ENCODE measurements around the gene GZF1. TPM values are rescaled to one million over a fixed set of nuclear protein-coding genes. Genes with fewer than 3 reads are reported as not detected.

Gene GZF1
- total RNA-seq, 5 donors from 2014 or later (not counting 1 experiment from before 2014, with no cell fraction given) = 10.2 to 35.1 (median 13.1) TPM

- POLR2A ChIA-PET = no interaction called here
- no peak for DNase-seq
These were observed 43.6 kb upstream of the GZF1 start for GRCh38 chr20:23318347-23318746.

GRCh38 chr20:23320317-23320716, 41.7 kb upstream of the GZF1 start:
- 90% methylated on average over 2 of the region's 8 CpGs for WGBS (ENCODE audit: insufficient coverage)
- Mint-ChIP-seq H3K4me1 (no peaks in the 10 kb centered on the region), H3K36me3 (no peaks in the 10 kb centered on the region), H3K9me3 (no peaks in the 10 kb centered on the region), H3K27ac (peak overlapping the region in 1 of 2 donors; percentile 14), H3K27me3 (peaks cover 6 to 7% of the 10 kb centered on the region in 2 donors), H3K4me3 (no peak overlapping the region)
- no peaks in the 10 kb centered on the region for H3K36me3 ChIP-seq (ENCODE audit: control insufficient read depth in 2 of 2, extremely low read depth in 1 of 2, insufficient read depth in 1 of 2, low read length in 1 of 2)
- POLR2A ChIA-PET = no interaction called here
- DNase-seq = no peak
- ATAC-seq (replicated peaks in 1 of 4) = no peak
- H3K27me3 ChIP-seq (replicated peaks in 1 of 2; ENCODE audit: control insufficient read depth in 2 of 2, extremely low read depth in 1 of 2, insufficient read depth in 2 of 2, low read length in 1 of 2) = peaks cover 0 to 4% of the 10 kb centered on the region in 2 experiments
- H3K4me3 ChIP-seq (ENCODE audit: control insufficient read depth in 1 of 2, extremely low read depth in 1 of 2, low read length in 1 of 2) = no peak overlapping the region
- CTCF ChIA-PET = interaction anchor here in 1 of 2 donors (0.7 kb wide), 1 partner anchor 137 kb away, joined by 7 read pairs; no protein-coding TSS in a partner anchor
- no peaks in the 10 kb centered on the region for H3K9me3 ChIP-seq
- no peaks in the 10 kb centered on the region for H3K4me1 ChIP-seq (ENCODE audit: control insufficient read depth in 1 of 2, extremely low read depth in 1 of 2, insufficient read depth in 2 of 2, low read length in 2 of 2)
- no peak overlapping the region for H3K27ac ChIP-seq (ENCODE audit: low read length)

More at GRCh38 chr20:23318347-23318746, 43.6 kb upstream of the GZF1 start:
- Mint-ChIP-seq H3K4me3 (no peak overlapping the region), H3K4me1 (no peaks in the 10 kb centered on the region), H3K36me3 (no peaks in the 10 kb centered on the region), H3K27ac (no peak overlapping the region), H3K9me3 (no peaks in the 10 kb centered on the region), H3K27me3 (peaks cover 6 to 8% of the 10 kb centered on the region in 2 donors)
- Histone ChIP-seq H3K4me3 (ENCODE audit: control insufficient read depth in 1 of 2, extremely low read depth in 1 of 2, low read length in 1 of 2) (no peak overlapping the region), H3K9me3 (no peaks in the 10 kb centered on the region), H3K27me3 (replicated peaks in 1 of 2; ENCODE audit: control insufficient read depth in 2 of 2, extremely low read depth in 1 of 2, insufficient read depth in 2 of 2, low read length in 1 of 2) (peaks cover 0 to 8% of the 10 kb centered on the region in 2 experiments), H3K27ac (ENCODE audit: low read length) (no peak overlapping the region), H3K4me1 (ENCODE audit: control insufficient read depth in 1 of 2, extremely low read depth in 1 of 2, insufficient read depth in 2 of 2, low read length in 2 of 2) (no peaks in the 10 kb centered on the region), H3K36me3 (ENCODE audit: control insufficient read depth in 2 of 2, extremely low read depth in 1 of 2, insufficient read depth in 1 of 2, low read length in 1 of 2) (no peaks in the 10 kb centered on the region)
- no CpG with 5 or more reads among the region's 5 CpGs for WGBS (ENCODE audit: insufficient coverage)
- ATAC-seq (replicated peaks in 1 of 4) = no peak
- CTCF ChIA-PET = no interaction called here

GRCh38 chr20:23325107-23325506, 36.9 kb upstream of the GZF1 start:
- Mint-ChIP-seq H3K36me3 (no peaks in the 10 kb centered on the region), H3K27me3 (peaks cover 0 to 1% of the 10 kb centered on the region in 2 donors), H3K4me1 (no peaks in the 10 kb centered on the region), H3K9me3 (no peaks in the 10 kb centered on the region), H3K27ac (no peak overlapping the region), H3K4me3 (no peak overlapping the region)
- ATAC-seq (replicated peaks in 1 of 4) (no peak), DNase-seq (no peak)
- Histone ChIP-seq H3K4me1 (ENCODE audit: control insufficient read depth in 1 of 2, extremely low read depth in 1 of 2, insufficient read depth in 2 of 2, low read length in 2 of 2) (no peaks in the 10 kb centered on the region), H3K9me3 (no peaks in the 10 kb centered on the region), H3K27ac (ENCODE audit: low read length) (no peak overlapping the region), H3K36me3 (ENCODE audit: control insufficient read depth in 2 of 2, extremely low read depth in 1 of 2, insufficient read depth in 1 of 2, low read length in 1 of 2) (no peaks in the 10 kb centered on the region), H3K27me3 (replicated peaks in 1 of 2; ENCODE audit: control insufficient read depth in 2 of 2, extremely low read depth in 1 of 2, insufficient read depth in 2 of 2, low read length in 1 of 2) (no peaks in the 10 kb centered on the region), H3K4me3 (ENCODE audit: control insufficient read depth in 1 of 2, extremely low read depth in 1 of 2, low read length in 1 of 2) (no peak overlapping the region)
- CTCF ChIA-PET = no interaction called here
- POLR2A ChIA-PET = no interaction called here
- 67% methylated on average over 1 of the region's 3 CpGs for WGBS (ENCODE audit: insufficient coverage)

- Histone ChIP-seq H3K9me3 (no peaks in the 10 kb centered on the region), H3K36me3 (ENCODE audit: control insufficient read depth in 2 of 2, extremely low read depth in 1 of 2, insufficient read depth in 1 of 2, low read length in 1 of 2) (no peaks in the 10 kb centered on the region), H3K27me3 (replicated peaks in 1 of 2; ENCODE audit: control insufficient read depth in 2 of 2, extremely low read depth in 1 of 2, insufficient read depth in 2 of 2, low read length in 1 of 2) (no peaks in the 10 kb centered on the region), H3K27ac (ENCODE audit: low read length) (no peak overlapping the region), H3K4me1 (ENCODE audit: control insufficient read depth in 1 of 2, extremely low read depth in 1 of 2, insufficient read depth in 2 of 2, low read length in 2 of 2) (no peaks in the 10 kb centered on the region), H3K4me3 (ENCODE audit: control insufficient read depth in 1 of 2, extremely low read depth in 1 of 2, low read length in 1 of 2) (no peak overlapping the region)
- Mint-ChIP-seq H3K27me3 (no peaks in the 10 kb centered on the region), H3K4me1 (no peaks in the 10 kb centered on the region), H3K9me3 (no peaks in the 10 kb centered on the region), H3K4me3 (no peak overlapping the region), H3K36me3 (peaks cover 3% of the 10 kb centered on the region), H3K27ac (no peak overlapping the region)
- ChIA-PET POLR2A (no interaction called here), CTCF (no interaction called here)
- 85% methylated on average over 8 of the region's 8 CpGs for WGBS (ENCODE audit: insufficient coverage)
- DNase-seq = no peak
- no peak for ATAC-seq (replicated peaks in 1 of 4)
These were observed 35.2 kb upstream of the GZF1 start for GRCh38 chr20:23326774-23327173.

GRCh38 chr20:23327617-23328333, 34.2 kb upstream of the GZF1 start:
- H3K36me3 Mint-ChIP-seq = peaks cover 3% of the 10 kb centered on the region
- Histone ChIP-seq H3K4me3 (ENCODE audit: control insufficient read depth in 1 of 2, extremely low read depth in 1 of 2, low read length in 1 of 2) (no peak overlapping the region), H3K36me3 (ENCODE audit: control insufficient read depth in 2 of 2, extremely low read depth in 1 of 2, insufficient read depth in 1 of 2, low read length in 1 of 2) (no peaks in the 10 kb centered on the region), H3K9me3 (no peaks in the 10 kb centered on the region), H3K4me1 (ENCODE audit: control insufficient read depth in 1 of 2, extremely low read depth in 1 of 2, insufficient read depth in 2 of 2, low read length in 2 of 2) (no peaks in the 10 kb centered on the region), H3K27me3 (replicated peaks in 1 of 2; ENCODE audit: control insufficient read depth in 2 of 2, extremely low read depth in 1 of 2, insufficient read depth in 2 of 2, low read length in 1 of 2) (no peaks in the 10 kb centered on the region), H3K27ac (ENCODE audit: low read length) (no peak overlapping the region)
- no peak overlapping the region for H3K4me3 Mint-ChIP-seq
- ChIA-PET POLR2A (no interaction called here), CTCF (no interaction called here)
- H3K9me3 Mint-ChIP-seq = no peaks in the 10 kb centered on the region
- no peaks in the 10 kb centered on the region for H3K4me1 Mint-ChIP-seq
- no peak overlapping the region for H3K27ac Mint-ChIP-seq
- 93% methylated on average over 15 of the region's 15 CpGs for WGBS (ENCODE audit: insufficient coverage)
- H3K27me3 Mint-ChIP-seq = no peaks in the 10 kb centered on the region
- no peak for ATAC-seq (replicated peaks in 1 of 4)
- DNase-seq = no peak

- no peaks in the 10 kb centered on the region for H3K9me3 ChIP-seq
- no peak for ATAC-seq (replicated peaks in 1 of 4)
- CTCF ChIA-PET = no interaction called here
These were observed 30.3 kb upstream of the GZF1 start for GRCh38 chr20:23331450-23332350.

More at GRCh38 chr20:23331450-23332350, 30.3 kb upstream of the GZF1 start:
- Histone ChIP-seq H3K4me1 (ENCODE audit: control insufficient read depth in 1 of 2, extremely low read depth in 1 of 2, insufficient read depth in 2 of 2, low read length in 2 of 2) (no peaks in the 10 kb centered on the region), H3K4me3 (ENCODE audit: control insufficient read depth in 1 of 2, extremely low read depth in 1 of 2, low read length in 1 of 2) (no peak overlapping the region), H3K36me3 (ENCODE audit: control insufficient read depth in 2 of 2, extremely low read depth in 1 of 2, insufficient read depth in 1 of 2, low read length in 1 of 2) (no peaks in the 10 kb centered on the region), H3K27ac (ENCODE audit: low read length) (no peak overlapping the region), H3K27me3 (replicated peaks in 1 of 2; ENCODE audit: control insufficient read depth in 2 of 2, extremely low read depth in 1 of 2, insufficient read depth in 2 of 2, low read length in 1 of 2) (no peaks in the 10 kb centered on the region)
- Mint-ChIP-seq H3K4me3 (no peak overlapping the region), H3K9me3 (no peaks in the 10 kb centered on the region), H3K4me1 (peaks cover 0 to 5% (median 0%) of the 10 kb centered on the region in 3 donors), H3K36me3 (peaks cover 3% of the 10 kb centered on the region), H3K27ac (no peak overlapping the region), H3K27me3 (no peaks in the 10 kb centered on the region)
- POLR2A ChIA-PET = interaction anchor here in 1 of 2 donors (0.7 kb wide), 1 partner anchor 20 kb away, joined by 4 read pairs; no protein-coding TSS in a partner anchor
- WGBS (ENCODE audit: insufficient coverage) = 76% methylated on average over 5 of the region's 8 CpGs
- DNase-seq = no peak
